ENCODE results near the gene NFRKB. TPM values are rescaled to one million over a fixed set of nuclear protein-coding genes. Genes with fewer than 3 reads are reported as not detected.

NFRKB gene
- total and polyA plus RNA-seq, 2 of the 8 experiments (the other 6 are each of a cell fraction or from before 2014, with no cell fraction given) = 17.0 to 31.0 TPM

DNA sequence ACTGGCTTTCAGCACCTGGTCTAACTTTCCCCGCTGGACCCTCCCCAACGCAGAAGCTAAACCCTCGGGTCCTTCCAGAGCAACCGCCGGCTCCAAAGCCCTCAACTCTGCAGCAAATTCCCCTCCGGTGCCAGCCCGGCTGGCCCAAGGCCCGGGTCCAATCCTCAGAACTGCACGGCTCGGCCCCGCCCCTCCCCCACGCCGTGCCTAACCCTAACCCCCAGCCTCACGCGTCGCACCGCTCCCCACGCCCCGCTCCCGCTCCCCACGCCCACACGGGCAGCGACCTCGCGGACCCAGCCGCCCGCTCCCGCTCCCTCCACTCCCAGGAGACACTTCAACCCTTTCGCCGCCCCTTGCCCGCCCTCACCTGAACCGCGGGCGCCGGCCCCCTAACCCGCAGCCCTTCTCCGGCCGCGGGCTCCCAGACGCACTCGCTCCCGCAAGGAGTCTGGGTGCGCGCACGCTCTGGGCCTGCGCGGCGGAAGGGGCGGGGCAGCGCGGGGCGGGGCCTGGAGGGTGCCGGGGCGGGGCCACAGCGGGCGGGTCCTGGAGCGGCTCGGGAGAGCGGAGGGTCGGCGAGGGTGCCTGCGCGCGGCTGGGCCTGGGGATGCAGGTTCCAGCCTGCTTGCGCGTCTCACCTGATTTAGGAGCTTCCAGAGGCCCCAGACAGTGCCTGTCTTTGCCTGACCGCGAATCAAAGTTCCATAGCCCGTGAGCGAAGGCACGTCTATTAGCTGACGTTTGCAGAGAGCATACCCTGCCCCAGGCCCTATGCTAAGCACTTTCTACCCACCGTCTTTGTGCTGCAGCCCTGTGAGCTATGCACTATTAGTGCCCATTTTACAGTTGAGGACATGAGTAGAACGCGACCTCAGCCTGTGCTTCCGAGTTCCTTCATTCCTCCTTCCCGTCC, at the start of gene NFRKB (continued):
- TF ChIP-seq, protein P1, sequence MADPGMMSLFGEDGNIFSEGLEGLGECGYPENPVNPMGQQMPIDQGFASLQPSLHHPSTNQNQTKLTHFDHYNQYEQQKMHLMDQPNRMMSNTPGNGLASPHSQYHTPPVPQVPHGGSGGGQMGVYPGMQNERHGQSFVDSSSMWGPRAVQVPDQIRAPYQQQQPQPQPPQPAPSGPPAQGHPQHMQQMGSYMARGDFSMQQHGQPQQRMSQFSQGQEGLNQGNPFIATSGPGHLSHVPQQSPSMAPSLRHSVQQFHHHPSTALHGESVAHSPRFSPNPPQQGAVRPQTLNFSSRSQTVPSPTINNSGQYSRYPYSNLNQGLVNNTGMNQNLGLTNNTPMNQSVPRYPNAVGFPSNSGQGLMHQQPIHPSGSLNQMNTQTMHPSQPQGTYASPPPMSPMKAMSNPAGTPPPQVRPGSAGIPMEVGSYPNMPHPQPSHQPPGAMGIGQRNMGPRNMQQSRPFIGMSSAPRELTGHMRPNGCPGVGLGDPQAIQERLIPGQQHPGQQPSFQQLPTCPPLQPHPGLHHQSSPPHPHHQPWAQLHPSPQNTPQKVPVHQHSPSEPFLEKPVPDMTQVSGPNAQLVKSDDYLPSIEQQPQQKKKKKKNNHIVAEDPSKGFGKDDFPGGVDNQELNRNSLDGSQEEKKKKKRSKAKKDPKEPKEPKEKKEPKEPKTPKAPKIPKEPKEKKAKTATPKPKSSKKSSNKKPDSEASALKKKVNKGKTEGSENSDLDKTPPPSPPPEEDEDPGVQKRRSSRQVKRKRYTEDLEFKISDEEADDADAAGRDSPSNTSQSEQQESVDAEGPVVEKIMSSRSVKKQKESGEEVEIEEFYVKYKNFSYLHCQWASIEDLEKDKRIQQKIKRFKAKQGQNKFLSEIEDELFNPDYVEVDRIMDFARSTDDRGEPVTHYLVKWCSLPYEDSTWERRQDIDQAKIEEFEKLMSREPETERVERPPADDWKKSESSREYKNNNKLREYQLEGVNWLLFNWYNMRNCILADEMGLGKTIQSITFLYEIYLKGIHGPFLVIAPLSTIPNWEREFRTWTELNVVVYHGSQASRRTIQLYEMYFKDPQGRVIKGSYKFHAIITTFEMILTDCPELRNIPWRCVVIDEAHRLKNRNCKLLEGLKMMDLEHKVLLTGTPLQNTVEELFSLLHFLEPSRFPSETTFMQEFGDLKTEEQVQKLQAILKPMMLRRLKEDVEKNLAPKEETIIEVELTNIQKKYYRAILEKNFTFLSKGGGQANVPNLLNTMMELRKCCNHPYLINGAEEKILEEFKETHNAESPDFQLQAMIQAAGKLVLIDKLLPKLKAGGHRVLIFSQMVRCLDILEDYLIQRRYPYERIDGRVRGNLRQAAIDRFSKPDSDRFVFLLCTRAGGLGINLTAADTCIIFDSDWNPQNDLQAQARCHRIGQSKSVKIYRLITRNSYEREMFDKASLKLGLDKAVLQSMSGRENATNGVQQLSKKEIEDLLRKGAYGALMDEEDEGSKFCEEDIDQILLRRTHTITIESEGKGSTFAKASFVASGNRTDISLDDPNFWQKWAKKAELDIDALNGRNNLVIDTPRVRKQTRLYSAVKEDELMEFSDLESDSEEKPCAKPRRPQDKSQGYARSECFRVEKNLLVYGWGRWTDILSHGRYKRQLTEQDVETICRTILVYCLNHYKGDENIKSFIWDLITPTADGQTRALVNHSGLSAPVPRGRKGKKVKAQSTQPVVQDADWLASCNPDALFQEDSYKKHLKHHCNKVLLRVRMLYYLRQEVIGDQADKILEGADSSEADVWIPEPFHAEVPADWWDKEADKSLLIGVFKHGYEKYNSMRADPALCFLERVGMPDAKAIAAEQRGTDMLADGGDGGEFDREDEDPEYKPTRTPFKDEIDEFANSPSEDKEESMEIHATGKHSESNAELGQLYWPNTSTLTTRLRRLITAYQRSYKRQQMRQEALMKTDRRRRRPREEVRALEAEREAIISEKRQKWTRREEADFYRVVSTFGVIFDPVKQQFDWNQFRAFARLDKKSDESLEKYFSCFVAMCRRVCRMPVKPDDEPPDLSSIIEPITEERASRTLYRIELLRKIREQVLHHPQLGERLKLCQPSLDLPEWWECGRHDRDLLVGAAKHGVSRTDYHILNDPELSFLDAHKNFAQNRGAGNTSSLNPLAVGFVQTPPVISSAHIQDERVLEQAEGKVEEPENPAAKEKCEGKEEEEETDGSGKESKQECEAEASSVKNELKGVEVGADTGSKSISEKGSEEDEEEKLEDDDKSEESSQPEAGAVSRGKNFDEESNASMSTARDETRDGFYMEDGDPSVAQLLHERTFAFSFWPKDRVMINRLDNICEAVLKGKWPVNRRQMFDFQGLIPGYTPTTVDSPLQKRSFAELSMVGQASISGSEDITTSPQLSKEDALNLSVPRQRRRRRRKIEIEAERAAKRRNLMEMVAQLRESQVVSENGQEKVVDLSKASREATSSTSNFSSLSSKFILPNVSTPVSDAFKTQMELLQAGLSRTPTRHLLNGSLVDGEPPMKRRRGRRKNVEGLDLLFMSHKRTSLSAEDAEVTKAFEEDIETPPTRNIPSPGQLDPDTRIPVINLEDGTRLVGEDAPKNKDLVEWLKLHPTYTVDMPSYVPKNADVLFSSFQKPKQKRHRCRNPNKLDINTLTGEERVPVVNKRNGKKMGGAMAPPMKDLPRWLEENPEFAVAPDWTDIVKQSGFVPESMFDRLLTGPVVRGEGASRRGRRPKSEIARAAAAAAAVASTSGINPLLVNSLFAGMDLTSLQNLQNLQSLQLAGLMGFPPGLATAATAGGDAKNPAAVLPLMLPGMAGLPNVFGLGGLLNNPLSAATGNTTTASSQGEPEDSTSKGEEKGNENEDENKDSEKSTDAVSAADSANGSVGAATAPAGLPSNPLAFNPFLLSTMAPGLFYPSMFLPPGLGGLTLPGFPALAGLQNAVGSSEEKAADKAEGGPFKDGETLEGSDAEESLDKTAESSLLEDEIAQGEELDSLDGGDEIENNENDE (IDR thresholded peaks at IDR 0.05; ENCODE audit: insufficient replicate concordance, low read length) = no peak
- TF ChIP-seq KDM4A (IDR thresholded peaks at IDR 0.05; ENCODE audit: low read depth, low read length, severe bottlenecking) (peak; percentile 57), RAD21 (IDR thresholded peaks at IDR 0.05 in 1 of 2, conservative IDR thresholded peaks at IDR 0.05 in 1 of 2; ENCODE audit: low read depth in 2 of 2, low read length in 2 of 2) (no peak), CHD2 (IDR thresholded peaks at IDR 0.05; ENCODE audit: low read length) (no peak), TAF1 (IDR thresholded peaks at IDR 0.05; ENCODE audit: low read depth, low read length) (peak; percentile 48), POLR2A (IDR thresholded peaks at IDR 0.05; ENCODE audit: control extremely low read depth in 1 of 2, low read depth in 2 of 2, low read length in 2 of 2) (peak; percentile 72 to 78), RFX5 (IDR thresholded peaks at IDR 0.05; ENCODE audit: borderline replicate concordance, low read depth, low read length) (no peak), PHF8 (conservative IDR thresholded peaks at IDR 0.05; ENCODE audit: low read depth, low read length) (peak; percentile 86), BCL11A (IDR thresholded peaks at IDR 0.05; ENCODE audit: low read depth in 2 of 2, low read length in 2 of 2) (no peak), ZNF274 (IDR thresholded peaks at IDR 0.05; ENCODE audit: borderline replicate concordance, extremely low read depth, low read length) (no peak)
